Esophagus muscularis mucosa (tissue), 4 donors: ENCODE measurements around the gene SPNS3. TPM values are rescaled to one million over a fixed set of nuclear protein-coding genes. Genes with fewer than 3 reads are reported as not detected.

Experiments
- DNase-seq: peaks from one replicate; pipeline ENCODE4 v3.0.0-alpha.2; 2017; ENCODE audit errors: extremely low spot score
- H3K27ac ChIP-seq, 4 donors: fragments of 200-600 bp; sonication (generic); replicated peaks in 1 of 4; 1 replicate in 3 of 4; 2 replicates in 1 of 4; pipeline ENCODE4 v1.5.1; 2016 to 2019; ENCODE audit warnings: mild to moderate bottlenecking in 1 of 4
- H3K27me3 ChIP-seq, 4 donors: fragments of 200-600 bp; sonication (generic); one replicate each; pipeline versions ENCODE4 v1.5.1 to v1.6.0; 2016 to 2019
- H3K36me3 ChIP-seq, 4 donors: fragments of 200-600 bp; sonication (generic); one replicate each; pipeline ENCODE4 v1.5.1; 2016 to 2019
- H3K4me1 ChIP-seq, 4 donors: fragments of 200-600 bp; sonication (generic); one replicate each; pipeline ENCODE4 v1.5.1; 2016 to 2019
- H3K4me3 ChIP-seq, 4 donors: fragments of 200-600 bp; sonication (generic); 1 replicate in 2 of 4; 2 replicates in 2 of 4; pipeline ENCODE4 v1.5.1; 2016 to 2019; ENCODE audit warnings: mild to moderate bottlenecking in 4 of 4, moderate library complexity in 1 of 4
- H3K9me3 ChIP-seq, 4 donors: fragments of 200-600 bp; sonication (generic); 1 replicate in 3 of 4; 2 replicates in 1 of 4; pipeline ENCODE4 v1.5.1; 2016 to 2019
- EP300 ChIP-seq: sonication (generic); formaldehyde crosslinking; IDR thresholded peaks from one replicate; pipeline ENCODE4 v1.6.1; 2017; ENCODE audit warnings: antibody characterized with exemption
- POLR2A ChIP-seq: fragments of 450-650 bp; IDR thresholded peaks from one replicate; pipeline ENCODE4 v1.6.1; 2017; ENCODE audit warnings: antibody characterized with exemption, moderate library complexity, mild to moderate bottlenecking, low read depth
- POLR2AphosphoS5 ChIP-seq, 2 donors: sonication (generic); formaldehyde crosslinking; IDR thresholded peaks; one replicate each; pipeline ENCODE4 v1.6.1; 2017; ENCODE audit warnings: antibody characterized with exemption in 2 of 2
- WGBS: methylation state at CpG from one replicate; pipeline ENCODE4 v1.1.5; 2018; 5-methylcytosine and 5-hydroxymethylcytosine counted together
- intact Hi-C: fragments of 100-400 bp; cut with DNase I; formaldehyde crosslinking; loops from one replicate; pipeline ENCODE4 v1.15.1; 2023
- total RNA-seq, 4 donors: library from RNA; depleted of rRNA; stranded (reverse); fragments of >200 nt; gene quantifications; one replicate each; pipeline versions ENCODE4 v1.1.0 to v1.2.1, GENCODE V29; 2016
- TF ChIP-seq, protein P1 (sequence below), 3 experiments: fragments of 200-600 bp in 2 of 3; fragments of 450-650 bp in 1 of 3; sonication (generic) in 2 of 3; IDR thresholded peaks; one replicate each; pipeline ENCODE4 v1.5.1; 2017 to 2019; ENCODE audit warnings: antibody characterized with exemption in 3 of 3, mild to moderate bottlenecking in 2 of 3, moderate library complexity in 1 of 3

SPNS3 gene
- total RNA-seq, 4 donors from 2014 or later = 0.17 TPM; not detected in 3

DNA sequence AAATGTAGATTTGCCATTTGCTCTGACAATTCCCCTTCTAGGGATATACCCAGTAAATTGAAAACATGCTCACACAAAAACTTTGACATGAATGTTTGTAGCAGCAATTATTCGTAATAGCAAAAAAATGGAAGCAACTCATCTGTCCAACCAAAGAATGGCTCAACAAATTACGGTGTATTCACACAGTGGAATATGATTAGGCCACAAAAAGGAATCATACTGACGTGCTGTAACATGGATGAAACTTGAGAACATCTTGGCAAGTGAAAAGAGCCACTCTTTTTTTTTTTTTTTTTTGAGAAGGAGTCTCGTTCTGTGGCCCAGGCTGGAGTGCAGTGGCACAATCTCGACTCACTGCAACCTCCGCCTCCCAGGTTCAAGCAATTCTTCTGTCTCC is 24.1 kb upstream of the SPNS3 start:
- H3K4me3 ChIP-seq = no peak overlapping the region
- peaks cover 3 to 9% (median 7%) of the 10 kb centered on the region in 4 donors for H3K4me1 ChIP-seq
- H3K27ac ChIP-seq = no peak overlapping the region
- intact Hi-C loops = loop anchor here (5.0 to 10.0 kb wide), 3 partner anchors 102 to 215 kb away; no protein-coding TSS in a partner anchor
- H3K36me3 ChIP-seq = no peaks in the 10 kb centered on the region
- WGBS = 73% methylated on average over 6 of the region's 6 CpGs
- H3K27me3 ChIP-seq = no peaks in the 10 kb centered on the region
- no peaks in the 10 kb centered on the region for H3K9me3 ChIP-seq
- TF ChIP-seq POLR2AphosphoS5 (IDR thresholded peaks at IDR 0.05) (no peak), EP300 (no peak)
- DNase-seq = no peak

DNA sequence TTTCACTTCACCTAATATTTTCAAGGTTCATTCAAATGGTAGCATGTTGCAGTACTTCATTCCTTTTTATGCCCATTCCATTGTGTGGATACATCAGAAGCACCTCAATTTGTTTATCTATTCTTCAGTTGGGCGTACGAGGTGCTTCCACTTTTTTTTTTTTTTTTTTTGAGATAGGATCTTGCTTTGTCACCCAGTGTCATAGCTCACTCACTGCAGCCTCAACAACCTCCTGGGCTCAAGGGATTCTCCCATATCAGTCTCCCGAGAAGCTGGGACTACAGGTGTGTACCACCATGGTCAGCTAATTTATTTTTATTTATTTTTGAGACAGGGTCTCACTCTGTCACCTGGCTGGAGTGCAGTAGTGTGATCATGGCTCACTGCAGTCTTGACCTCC is 22.5 kb upstream of the SPNS3 start:
- Histone ChIP-seq H3K36me3 (no peaks in the 10 kb centered on the region), H3K4me1 (peaks cover 3 to 9% (median 7%) of the 10 kb centered on the region in 4 donors), H3K27ac (no peak overlapping the region), H3K4me3 (no peak overlapping the region), H3K27me3 (no peaks in the 10 kb centered on the region), H3K9me3 (no peaks in the 10 kb centered on the region)
- intact Hi-C loops = loop anchor here (5.0 to 10.0 kb wide), 3 partner anchors 104 to 214 kb away; no protein-coding TSS in a partner anchor
- 69% methylated on average over 3 of the region's 3 CpGs for WGBS
- no peak for DNase-seq
- TF ChIP-seq POLR2A (no peak), EP300 (no peak)

DNA sequence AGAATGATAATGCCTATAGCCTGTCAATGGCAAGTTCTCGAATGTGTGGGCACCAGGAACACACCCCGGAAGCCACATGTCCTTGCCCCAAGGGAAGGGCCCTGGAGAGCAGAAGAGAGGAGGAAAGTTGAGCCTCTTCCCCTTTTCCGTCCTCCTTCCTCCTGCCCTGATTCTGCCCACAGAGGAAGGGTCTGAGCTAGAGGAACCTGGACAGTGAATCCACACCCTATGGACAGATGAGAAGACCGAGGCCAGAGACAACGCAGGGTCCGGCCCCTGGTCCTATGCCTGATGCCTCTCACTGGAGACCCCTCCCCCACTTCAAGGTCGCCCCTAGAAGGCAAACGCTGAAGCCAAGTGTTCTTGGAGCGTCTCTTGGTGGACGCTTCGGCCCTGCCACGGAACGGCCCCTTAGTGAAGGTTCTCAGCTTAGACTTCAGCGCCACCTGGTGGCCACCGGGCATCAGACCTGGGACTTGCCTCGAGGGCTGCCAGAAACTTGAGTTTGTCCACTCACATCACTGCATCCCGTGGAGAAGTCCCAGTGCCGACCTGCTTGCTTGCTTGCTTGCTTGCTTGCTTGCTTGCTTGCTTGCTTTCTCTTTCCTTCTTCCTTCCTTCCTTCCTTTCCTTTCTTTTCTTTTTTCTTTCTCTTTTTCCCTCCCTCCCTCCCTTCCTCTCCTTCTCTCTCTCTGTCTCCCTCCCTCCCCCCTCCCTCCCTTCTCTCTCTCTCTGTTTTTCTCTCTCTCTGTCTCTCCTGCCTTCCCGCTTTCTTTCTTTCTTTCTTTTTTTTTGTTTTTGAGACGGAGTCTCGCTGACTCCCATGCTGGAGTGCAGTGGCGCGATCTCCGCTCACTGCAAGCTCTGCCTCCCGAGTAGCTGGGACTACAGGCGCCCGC is 20.6 kb upstream of the SPNS3 start:
- TF ChIP-seq EP300 (no peak), POLR2A (no peak), POLR2AphosphoS5 (IDR thresholded peaks at IDR 0.05) (peak in 1 of 2 donors; percentile 66)
- TF ChIP-seq, protein P1, sequence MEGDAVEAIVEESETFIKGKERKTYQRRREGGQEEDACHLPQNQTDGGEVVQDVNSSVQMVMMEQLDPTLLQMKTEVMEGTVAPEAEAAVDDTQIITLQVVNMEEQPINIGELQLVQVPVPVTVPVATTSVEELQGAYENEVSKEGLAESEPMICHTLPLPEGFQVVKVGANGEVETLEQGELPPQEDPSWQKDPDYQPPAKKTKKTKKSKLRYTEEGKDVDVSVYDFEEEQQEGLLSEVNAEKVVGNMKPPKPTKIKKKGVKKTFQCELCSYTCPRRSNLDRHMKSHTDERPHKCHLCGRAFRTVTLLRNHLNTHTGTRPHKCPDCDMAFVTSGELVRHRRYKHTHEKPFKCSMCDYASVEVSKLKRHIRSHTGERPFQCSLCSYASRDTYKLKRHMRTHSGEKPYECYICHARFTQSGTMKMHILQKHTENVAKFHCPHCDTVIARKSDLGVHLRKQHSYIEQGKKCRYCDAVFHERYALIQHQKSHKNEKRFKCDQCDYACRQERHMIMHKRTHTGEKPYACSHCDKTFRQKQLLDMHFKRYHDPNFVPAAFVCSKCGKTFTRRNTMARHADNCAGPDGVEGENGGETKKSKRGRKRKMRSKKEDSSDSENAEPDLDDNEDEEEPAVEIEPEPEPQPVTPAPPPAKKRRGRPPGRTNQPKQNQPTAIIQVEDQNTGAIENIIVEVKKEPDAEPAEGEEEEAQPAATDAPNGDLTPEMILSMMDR (IDR thresholded peaks at IDR 0.05) = peak; percentile 86 to 96 (median 94)
- no peaks in the 10 kb centered on the region for H3K36me3 ChIP-seq
- no peaks in the 10 kb centered on the region for H3K9me3 ChIP-seq
- peak; percentile 97 for DNase-seq
- intact Hi-C loops = loop anchor here (1.0 to 10.0 kb wide), 4 partner anchors 106 to 216 kb away; no protein-coding TSS in a partner anchor
- peak overlapping the region in 1 of 4 donors; percentile 41 for H3K4me3 ChIP-seq
- H3K4me1 ChIP-seq = peaks cover 3 to 9% (median 7%) of the 10 kb centered on the region in 4 donors
- H3K27ac ChIP-seq = no peak overlapping the region
- H3K27me3 ChIP-seq = no peaks in the 10 kb centered on the region
- 51% methylated on average over 16 of the region's 27 CpGs for WGBS

DNA sequence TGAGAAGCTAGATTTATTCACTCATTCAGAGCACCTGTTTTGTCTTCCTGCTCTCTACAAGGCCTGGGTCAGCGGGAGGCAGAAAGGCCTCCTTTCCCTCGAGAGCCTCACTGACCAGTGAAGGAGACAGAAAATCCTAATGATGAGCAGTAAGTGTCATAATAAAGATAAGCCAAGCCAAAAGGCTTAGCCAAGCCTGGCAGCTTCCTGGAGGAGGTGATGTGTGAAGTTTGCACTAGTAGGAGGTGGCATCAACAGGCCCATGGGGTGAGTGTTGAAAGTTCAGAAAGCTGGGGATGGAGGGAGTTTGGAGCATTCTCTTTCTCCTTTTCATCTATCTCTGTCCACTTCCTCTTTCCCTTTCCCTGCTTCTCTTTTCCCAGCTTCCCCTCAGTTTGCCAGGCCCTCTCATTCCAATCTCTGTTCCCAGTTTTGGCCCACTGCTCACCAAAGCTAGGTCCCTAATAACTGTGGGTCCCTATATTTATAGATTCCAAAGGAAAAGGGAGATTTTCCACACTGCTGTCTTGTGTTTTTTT is 16.5 kb upstream of the SPNS3 start:
- 90% methylated on average over 2 of the region's 2 CpGs for WGBS
- intact Hi-C loops = loop anchor here (10.0 kb wide), 1 partner anchor 208 kb away; no protein-coding TSS in a partner anchor
- TF ChIP-seq, protein P1 (IDR thresholded peaks at IDR 0.05) = no peak
- TF ChIP-seq POLR2AphosphoS5 (IDR thresholded peaks at IDR 0.05) (no peak), EP300 (no peak), POLR2A (no peak)
- no peak overlapping the region for H3K27ac ChIP-seq
- H3K4me1 ChIP-seq = peaks cover 7 to 12% (median 10%) of the 10 kb centered on the region in 4 donors
- no peaks in the 10 kb centered on the region for H3K9me3 ChIP-seq
- H3K36me3 ChIP-seq = no peaks in the 10 kb centered on the region
- H3K27me3 ChIP-seq = no peaks in the 10 kb centered on the region
- DNase-seq = no peak
- H3K4me3 ChIP-seq = no peak overlapping the region

DNA sequence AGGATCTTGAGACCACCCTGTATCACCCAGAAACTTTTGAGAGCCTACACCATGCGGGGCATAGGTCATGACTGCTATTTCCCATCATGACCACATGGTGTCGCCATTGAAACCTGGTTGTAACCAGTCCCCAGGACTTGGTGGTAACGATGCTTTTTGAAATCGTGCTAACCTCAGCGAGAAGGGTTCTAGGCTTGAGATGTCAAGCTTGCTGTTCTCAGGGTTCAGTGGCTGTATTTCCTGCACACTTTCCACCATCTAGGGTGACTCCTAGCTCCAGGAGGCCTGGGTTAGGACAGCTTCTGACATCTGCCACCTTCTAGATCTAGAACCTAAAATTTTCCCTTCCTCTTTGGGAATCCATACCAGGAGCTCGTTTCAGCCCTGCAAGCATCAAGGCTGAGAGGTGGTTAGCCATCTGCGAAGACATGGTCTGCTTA is 13.0 kb upstream of the SPNS3 start:
- Histone ChIP-seq H3K4me1 (peaks cover 0 to 6% (median 4%) of the 10 kb centered on the region in 4 donors), H3K27ac (no peak overlapping the region), H3K27me3 (no peaks in the 10 kb centered on the region), H3K36me3 (no peaks in the 10 kb centered on the region), H3K9me3 (no peaks in the 10 kb centered on the region), H3K4me3 (no peak overlapping the region)
- WGBS = 12% methylated on average over 7 of the region's 7 CpGs
- intact Hi-C loops = loop anchor here (10.0 kb wide), 1 partner anchor 134 kb away; the partner anchor contains the start of gene MYBBP1A
- DNase-seq = no peak
- no peak for TF ChIP-seq EP300
- TF ChIP-seq POLR2AphosphoS5 (IDR thresholded peaks at IDR 0.05) = peak in 1 of 2 donors; percentile 29
- TF ChIP-seq, protein P1 (IDR thresholded peaks at IDR 0.05) = peak; percentile 71 to 83 (median 74)
